GM13976 (cell line): ENCODE data around the gene CNGA3.
A peak's percentile ranks its signal among the peaks of the same experiment; 100 is the strongest.

Experiments
- DNase-seq: peaks from one replicate; pipeline ENCODE4 v3.0.0; 2012; ENCODE audit warnings: low spot score
- in situ Hi-C: fragments of 300-500 bp; cut with MboI; formaldehyde crosslinking; loops from one replicate; pipeline ENCODE4 v1.12.0; 2022; ENCODE audit warnings: low sequenced_read_pairs, mixed read lengths, inconsistent platforms; ENCODE audit not compliant: unreplicated experiment
- TF ChIP-seq, protein P1 (sequence below): IDR thresholded peaks from 2 replicates; pipeline ENCODE4 v1.5.1; 2012; ENCODE audit warnings: borderline replicate concordance, mild to moderate bottlenecking; ENCODE audit not compliant: insufficient read depth; ENCODE audit errors: extremely low read depth, missing control alignments, control extremely low read depth

Gene CNGA3

GRCh38 chr2:98390571-98391476 is 44.6 kb downstream of the CNGA3 start:
- in situ Hi-C loops: loop anchor here (25.0 kb wide), 1 partner anchor 579 kb away; no protein-coding TSS in a partner anchor
- TF ChIP-seq, protein P1, sequence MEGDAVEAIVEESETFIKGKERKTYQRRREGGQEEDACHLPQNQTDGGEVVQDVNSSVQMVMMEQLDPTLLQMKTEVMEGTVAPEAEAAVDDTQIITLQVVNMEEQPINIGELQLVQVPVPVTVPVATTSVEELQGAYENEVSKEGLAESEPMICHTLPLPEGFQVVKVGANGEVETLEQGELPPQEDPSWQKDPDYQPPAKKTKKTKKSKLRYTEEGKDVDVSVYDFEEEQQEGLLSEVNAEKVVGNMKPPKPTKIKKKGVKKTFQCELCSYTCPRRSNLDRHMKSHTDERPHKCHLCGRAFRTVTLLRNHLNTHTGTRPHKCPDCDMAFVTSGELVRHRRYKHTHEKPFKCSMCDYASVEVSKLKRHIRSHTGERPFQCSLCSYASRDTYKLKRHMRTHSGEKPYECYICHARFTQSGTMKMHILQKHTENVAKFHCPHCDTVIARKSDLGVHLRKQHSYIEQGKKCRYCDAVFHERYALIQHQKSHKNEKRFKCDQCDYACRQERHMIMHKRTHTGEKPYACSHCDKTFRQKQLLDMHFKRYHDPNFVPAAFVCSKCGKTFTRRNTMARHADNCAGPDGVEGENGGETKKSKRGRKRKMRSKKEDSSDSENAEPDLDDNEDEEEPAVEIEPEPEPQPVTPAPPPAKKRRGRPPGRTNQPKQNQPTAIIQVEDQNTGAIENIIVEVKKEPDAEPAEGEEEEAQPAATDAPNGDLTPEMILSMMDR: no peak
- peak; percentile 25 for DNase-seq

DNA sequence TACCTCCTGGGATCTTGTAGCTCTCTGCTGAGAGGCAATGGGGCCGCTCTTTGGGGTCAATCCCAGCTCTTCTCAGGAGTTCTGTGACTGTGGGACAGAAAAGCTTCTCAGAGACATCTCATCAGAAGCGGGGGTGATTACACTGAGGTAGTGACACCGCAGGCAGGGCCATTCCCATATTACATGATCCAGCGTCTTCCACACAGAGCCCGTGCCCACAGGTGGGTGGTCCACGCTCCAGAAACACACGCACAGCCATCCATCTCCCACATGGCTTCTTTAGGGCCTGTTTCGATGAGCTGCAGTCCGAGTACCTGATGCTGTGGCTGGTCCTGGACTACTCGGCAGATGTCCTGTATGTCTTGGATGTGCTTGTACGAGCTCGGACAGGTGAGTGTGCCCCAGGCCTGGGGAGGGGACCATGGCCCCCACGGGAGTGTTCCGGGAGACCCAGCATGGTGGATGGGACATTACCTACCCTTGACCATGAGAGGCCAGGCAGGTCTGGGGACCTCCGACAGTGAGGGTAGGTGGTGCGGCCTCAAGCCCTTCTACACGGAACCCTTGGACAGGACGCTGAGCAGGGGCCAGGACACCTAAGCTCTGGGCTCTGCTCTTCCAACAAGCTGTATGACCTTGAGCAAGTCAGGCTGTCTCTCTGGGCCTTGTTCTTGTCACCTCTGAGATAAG is 45.5 kb downstream of the CNGA3 start:
- in situ Hi-C loops: loop anchor here (25.0 kb wide), 1 partner anchor 579 kb away; no protein-coding TSS in a partner anchor

GRCh38 chr2:98393354-98393753 is 47.1 kb downstream of the CNGA3 start:
- TF ChIP-seq, protein P1: no peak
- DNase-seq: no peak
- in situ Hi-C loops: loop anchor here (25.0 kb wide), 1 partner anchor 581 kb away; no protein-coding TSS in a partner anchor

More for the DNA sequence above, 45.5 kb downstream of the CNGA3 start:
- peak; percentile 18 for DNase-seq
- TF ChIP-seq, protein P1: no peak

- no peak for DNase-seq
- in situ Hi-C loops: loop anchor here (25.0 kb wide), 1 partner anchor 582 kb away; no protein-coding TSS in a partner anchor
- TF ChIP-seq, protein P1: no peak
Measured at GRCh38 chr2:98394595-98395153, 48.4 kb downstream of the CNGA3 start.

- in situ Hi-C loops: loop anchor here (25.0 kb wide), 1 partner anchor 584 kb away; no protein-coding TSS in a partner anchor
Measured at GRCh38 chr2:98395977-98396376, 49.7 kb downstream of the CNGA3 start.

DNA sequence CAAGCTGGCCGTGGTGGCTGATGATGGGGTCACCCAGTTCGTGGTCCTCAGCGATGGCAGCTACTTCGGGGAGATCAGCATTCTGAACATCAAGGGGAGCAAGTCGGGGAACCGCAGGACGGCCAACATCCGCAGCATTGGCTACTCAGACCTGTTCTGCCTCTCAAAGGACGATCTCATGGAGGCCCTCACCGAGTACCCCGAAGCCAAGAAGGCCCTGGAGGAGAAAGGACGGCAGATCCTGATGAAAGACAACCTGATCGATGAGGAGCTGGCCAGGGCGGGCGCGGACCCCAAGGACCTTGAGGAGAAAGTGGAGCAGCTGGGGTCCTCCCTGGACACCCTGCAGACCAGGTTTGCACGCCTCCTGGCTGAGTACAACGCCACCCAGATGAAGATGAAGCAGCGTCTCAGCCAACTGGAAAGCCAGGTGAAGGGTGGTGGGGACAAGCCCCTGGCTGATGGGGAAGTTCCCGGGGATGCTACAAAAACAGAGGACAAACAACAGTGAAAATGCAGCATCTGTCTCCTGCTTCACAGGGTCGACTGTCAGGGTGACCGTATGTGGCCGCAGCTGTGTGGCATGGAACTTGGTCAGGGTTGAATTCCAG is 50.6 kb downstream of the CNGA3 start:
- TF ChIP-seq, protein P1: no peak
- no peak for DNase-seq
- in situ Hi-C loops: loop anchor here (25.0 kb wide), 1 partner anchor 585 kb away; no protein-coding TSS in a partner anchor

More at GRCh38 chr2:98395977-98396376, 49.7 kb downstream of the CNGA3 start:
- TF ChIP-seq, protein P1: no peak
- DNase-seq: no peak
